Measurements from ENCODE around the gene GPR137B.
"Not testable (repeated sequence)": the region's sequence is repeated elsewhere in the genome, so short reads cannot be mapped to it uniquely, and the experiment has no call there.

The GPR137B gene

GRCh38 chr1:236147521-236148469 lies 5.5 kb downstream of the GPR137B start:
- DNase-seq = no peak

- no peak for DNase-seq
Measured at GRCh38 chr1:236148470-236148845, 6.1 kb downstream of the GPR137B start.

DNA sequence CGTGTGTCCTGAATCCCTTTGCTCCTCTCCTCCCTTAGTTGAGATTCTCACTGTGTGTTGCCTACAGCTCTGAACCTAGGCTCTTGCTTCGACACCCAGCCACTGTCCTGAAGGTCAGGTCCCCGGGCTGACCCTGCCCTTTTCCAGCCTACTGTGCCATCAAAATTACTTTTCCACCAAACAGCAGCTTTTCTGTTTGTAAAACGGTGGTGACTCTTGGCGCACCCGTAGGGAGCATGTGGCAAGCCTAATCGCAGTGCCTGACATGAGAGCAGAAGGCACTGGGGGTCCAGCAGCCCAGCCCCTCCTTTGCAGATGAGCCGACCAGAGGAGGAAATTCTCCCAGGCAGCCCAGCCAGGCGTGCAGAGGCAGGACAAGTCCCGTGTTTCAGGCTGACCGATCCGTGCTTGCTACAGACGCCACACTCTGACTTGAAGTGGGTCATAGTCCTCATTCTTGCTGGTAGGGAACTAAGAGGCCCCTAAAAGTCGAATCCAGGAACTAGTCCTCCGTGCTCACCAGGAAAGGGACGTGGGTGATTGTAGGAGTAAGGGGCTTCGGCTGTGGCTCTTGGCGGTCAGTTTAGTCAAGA lies 6.8 kb downstream of the GPR137B start:
- DNase-seq = no peak

GRCh38 chr1:236149696-236150228 lies 7.4 kb downstream of the GPR137B start:
- DNase-seq = no peak

GRCh38 chr1:236150311-236150955 lies 8.1 kb downstream of the GPR137B start:
- DNase-seq = no peak

- no peak for DNase-seq
Measured at GRCh38 chr1:236150986-236151385, 8.6 kb downstream of the GPR137B start.

DNA sequence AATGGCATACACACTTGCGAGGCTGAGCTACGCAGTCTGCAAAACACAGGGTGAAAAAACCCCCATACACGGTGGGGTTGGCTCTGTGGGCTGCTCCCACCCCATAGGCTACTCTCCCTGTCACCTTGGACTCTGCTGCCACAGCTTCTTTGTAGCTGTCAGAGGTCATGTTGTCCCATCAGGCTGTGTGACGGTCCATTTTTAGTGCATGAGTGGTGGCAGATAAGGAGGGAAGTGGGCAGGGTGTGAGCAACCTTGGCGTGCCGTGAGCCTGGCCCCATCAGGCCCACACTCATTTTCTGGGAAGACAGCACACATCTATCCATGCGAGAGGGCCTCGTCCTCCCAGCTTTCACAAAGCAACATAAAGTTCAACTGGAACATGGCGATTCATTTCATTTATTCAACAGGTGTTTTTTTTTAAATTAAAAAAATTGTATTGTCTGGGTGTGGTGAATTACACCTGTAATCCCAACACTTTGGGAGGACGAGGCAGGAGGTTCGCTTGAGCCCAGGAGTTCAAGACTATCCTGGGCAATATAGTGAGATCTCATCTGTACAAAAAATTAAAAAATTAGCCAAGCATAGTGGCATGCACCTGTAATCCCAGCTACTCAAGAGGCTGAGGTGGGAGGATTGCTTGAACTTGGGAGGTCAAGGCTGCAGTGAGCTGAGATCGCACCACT lies 9.5 kb downstream of the GPR137B start:
- no peak for DNase-seq

- no peak for DNase-seq
Measured at GRCh38 chr1:236154126-236154525, 11.8 kb downstream of the GPR137B start.

- DNase-seq = no peak
Measured at GRCh38 chr1:236154671-236155398, 12.5 kb downstream of the GPR137B start.

GRCh38 chr1:236155399-236155767 lies 13.0 kb downstream of the GPR137B start:
- no peak for DNase-seq

DNA sequence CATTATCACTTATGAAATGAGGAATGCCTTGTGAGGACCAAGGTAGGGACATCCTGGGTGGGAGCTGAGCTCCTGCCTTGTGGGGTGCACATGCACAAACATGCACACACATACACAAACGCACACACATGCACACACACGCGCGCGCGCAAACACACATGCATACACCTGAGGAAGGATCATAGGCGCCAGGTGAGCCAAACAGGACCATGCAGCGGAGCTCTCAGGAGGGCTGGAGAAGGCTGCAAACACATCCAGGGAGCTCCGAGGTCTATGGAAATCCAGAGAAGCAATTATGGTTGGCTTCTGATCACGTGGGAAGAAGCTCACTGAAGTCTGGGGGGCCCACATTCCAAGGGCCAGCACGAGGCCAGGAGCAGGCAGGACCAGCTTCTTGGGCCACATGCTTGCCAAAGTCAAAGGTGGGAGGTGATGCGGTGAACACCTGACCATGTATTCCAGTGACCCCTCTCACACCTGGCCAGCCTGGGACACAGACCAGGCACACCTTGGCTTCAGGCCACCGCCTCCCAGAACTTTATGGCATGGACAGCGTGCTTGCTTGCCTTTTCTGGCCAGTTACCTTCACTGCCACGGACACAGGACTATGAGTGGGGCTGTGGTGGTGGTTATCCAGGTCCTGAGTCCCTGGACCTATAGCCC lies 13.6 kb downstream of the GPR137B start:
- no peak for DNase-seq

DNA sequence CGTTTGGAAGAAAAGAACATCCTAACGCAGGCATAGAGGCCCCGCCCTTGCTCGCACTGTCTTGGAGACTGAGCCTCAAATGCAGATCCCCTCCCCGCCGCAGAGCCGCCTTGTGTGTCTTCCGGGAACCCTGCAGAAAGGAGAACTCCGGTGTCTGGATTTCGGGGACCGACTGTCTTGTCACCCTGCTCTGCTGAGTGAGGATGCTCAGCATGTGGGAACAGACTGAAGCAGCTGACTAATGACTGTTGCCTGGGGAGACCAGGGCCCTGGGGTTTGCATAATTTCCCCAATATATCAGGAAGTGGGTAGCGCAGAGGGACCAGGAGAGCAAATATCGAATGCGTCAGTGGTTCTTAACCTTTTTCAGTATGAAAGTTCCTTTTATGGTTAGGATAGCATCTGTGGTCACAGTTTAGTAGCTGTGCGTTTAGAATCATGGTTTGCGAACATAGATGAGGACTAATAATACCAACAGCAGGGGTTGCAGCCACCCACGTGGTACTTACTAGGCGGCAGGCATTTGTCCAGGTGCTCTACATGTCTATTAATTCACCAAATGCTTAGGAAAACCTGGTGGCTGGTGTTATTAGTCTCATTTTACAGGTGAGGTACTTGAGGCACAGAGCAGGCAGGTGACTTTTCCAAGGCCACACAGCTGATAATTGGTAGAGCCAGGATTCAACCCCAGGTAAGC lies 14.3 kb downstream of the GPR137B start:
- DNase-seq = no peak

GRCh38 chr1:236158072-236158471 lies 15.7 kb downstream of the GPR137B start:
- DNase-seq = not testable (repeated sequence)

DNA sequence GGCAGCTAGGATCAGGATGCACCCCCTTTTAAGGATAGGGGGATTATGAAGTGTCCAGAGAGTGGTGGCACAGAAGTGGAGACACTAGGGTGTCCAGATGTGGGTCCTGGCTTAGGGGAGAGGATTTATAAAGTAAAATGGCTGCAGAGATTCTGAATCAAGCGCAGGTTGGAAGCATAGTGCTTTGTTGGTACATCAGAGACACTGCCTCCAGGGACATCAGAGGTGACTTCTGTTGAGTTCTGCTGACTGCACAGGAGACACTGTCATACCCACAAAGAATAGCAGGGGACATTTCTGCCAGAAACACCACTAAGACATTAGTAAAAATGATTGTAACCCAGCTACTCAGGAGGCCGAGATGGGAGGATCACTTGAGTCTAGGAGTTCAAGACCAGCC lies 16.4 kb downstream of the GPR137B start:
- DNase-seq = no peak

DNA sequence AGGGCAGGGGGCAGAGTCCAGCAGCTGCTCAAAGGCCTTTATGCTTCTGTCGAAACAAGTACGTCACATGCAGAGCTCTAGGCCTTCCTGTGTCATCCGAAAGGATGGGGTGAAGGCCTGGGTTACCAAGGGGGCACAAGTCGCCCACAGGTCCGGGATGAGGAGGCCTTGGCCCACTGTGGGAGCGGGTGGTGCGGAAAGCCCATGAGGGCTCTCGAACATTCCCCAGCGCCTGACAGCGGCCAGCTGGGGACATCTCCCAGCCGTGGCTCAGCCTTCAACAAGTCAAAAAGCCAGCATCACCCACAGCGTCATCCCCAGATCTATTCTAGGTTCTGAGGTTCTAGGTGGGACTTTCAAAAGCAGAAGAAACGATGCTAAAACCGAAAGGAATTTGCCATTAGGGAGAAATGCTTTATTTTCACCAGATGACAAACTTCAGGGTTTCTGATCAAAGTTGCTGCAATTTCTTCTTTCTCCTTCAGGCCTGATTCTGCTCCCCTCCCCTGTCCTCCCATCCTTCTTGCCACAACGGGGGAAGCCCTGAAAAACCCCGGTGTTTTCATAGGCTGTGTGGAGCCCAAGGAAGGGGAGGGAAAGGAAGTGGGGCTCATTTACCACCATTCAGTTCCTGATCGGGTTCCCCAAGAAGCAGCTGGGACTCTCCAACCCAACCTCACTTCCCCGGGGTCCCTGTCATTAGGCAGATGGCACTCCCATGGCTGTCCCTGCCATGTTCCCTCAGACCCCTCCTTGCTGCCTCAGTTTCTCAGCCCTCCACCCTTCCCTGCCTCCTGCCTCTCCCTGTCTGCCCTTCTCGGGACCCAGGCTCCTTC lies 17.6 kb downstream of the GPR137B start:
- DNase-seq = no peak

GRCh38 chr1:236160540-236161127 lies 18.3 kb downstream of the GPR137B start:
- DNase-seq = no peak

- DNase-seq = no peak
Measured at GRCh38 chr1:236161230-236161629, 18.9 kb downstream of the GPR137B start.

GRCh38 chr1:236161755-236162154 lies 19.4 kb downstream of the GPR137B start:
- DNase-seq = not testable (repeated sequence)

- DNase-seq = no peak
Measured at GRCh38 chr1:236163463-236164153, 21.3 kb downstream of the GPR137B start.

Data from COR-L47 (cell line).